ENCODE data around the gene ZKSCAN3. TPM values are rescaled to one million over a fixed set of nuclear protein-coding genes. Genes with fewer than 3 reads are reported as not detected.
A peak's percentile ranks its signal among the peaks of the same experiment; 100 is the strongest.
"Not testable (repeated sequence)": the region's sequence is repeated elsewhere in the genome, so short reads cannot be mapped to it uniquely, and the experiment has no call there.

ZKSCAN3 gene
- total RNA-seq, 1 experiment from 2014 or later: 4.1 TPM

DNA sequence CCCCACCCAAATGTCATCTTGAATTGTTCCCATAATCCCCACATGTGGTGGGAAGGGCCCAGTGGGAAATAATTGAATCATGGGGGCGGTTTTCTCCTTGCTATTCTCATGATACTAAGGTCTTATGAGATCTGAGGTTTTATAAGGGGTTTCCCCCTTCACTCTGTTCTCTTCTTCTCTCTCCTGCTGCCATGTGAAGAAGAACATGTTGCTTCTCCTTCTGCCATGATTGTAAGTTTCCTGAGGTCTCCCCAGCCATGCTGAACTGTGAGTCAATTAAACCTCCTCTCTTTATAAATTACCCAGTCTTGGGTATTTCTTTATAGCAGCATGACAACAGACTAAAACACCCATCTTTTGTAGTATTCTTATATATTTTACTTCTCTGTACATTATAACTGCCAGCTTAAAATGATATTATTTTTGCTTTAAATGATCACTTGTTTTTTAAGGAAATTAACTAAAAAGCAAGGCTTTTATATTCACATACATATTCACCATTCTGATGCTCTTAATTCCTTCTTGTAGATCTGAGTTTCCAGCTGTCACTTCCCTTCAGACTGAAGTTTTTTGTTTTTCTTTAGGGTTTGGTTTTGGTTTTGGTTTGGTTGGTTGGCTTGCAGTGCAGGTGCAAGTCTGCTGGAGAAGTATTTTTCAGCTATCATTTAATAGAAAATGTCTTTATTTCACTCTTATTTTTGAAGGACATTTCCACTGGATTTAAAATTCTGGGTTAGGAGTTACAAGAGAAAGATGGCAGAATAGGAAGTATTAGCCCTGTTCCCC, 9.2 kb upstream of the ZKSCAN3 start:
- DNase-seq (ENCODE audit: low spot score): no peak

- DNase-seq (ENCODE audit: low spot score): no peak
Observed at GRCh38 chr6:28343898-28344677, 5.7 kb upstream of the ZKSCAN3 start.

DNA sequence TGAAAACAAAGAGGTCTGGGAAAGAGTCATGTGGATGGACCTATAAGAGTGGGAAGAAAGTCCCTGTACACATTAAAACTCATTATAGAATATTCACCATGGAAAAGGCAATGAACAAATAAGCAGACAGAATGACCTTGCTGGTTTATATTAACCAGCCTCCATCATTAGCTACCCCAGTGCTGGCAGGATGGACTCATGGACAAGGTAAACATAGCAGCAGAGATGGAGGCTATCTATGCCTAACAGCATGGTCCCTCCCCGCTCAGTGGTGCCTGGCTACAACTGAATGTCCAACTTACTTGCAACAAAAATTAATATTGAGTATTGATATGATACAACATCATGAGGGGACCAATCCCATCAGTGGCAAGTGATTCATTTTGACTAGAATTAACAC, 4.5 kb upstream of the ZKSCAN3 start:
- DNase-seq (ENCODE audit: low spot score): no peak

DNA sequence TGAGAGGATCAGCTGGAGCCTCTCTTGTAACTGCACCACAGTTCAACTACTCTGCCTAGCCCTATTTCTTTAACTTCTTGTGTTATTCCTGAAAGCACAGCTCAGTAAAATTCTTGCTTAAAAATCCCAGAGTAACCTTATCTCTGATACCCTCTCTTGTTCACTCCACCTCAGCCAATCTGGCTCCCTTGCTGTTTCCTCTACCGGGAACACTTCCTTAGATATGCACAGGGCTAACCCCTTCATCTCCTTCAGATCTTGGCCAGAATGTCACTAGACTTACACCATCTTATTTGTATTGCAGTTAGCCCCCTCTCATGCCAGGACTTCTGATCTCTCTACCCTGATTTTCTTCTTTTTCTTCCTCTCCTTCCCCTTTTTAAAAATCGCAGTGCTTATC, 2.6 kb upstream of the ZKSCAN3 start:
- no peak for DNase-seq (ENCODE audit: low spot score)

GRCh38 chr6:28349344-28349891, 329 bp upstream of the ZKSCAN3 start:
- DNase-seq (ENCODE audit: low spot score): no peak

DNA sequence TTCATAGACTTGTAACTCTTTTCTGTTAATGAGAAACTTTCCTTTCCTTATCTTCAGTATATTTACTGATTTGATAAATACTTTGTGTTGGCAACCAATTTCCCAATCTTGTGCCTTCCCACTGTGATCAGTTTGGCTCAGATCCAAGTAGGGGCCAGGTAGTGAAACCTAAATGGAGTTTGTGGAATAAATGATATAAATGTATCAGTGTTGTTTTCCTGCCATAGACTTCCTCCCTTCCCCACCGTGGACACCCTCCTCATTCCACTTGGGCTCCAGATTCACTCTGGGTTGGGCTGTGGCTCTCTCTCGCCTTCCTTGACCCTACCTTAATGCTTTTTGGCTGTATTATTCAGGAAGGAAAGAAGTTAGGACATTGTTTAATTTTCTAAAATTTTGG, 1.3 kb downstream of the ZKSCAN3 start:
- DNase-seq (ENCODE audit: low spot score): peak; percentile 16

- DNase-seq (ENCODE audit: low spot score): no peak
Observed at GRCh38 chr6:28351493-28351925, 1.8 kb downstream of the ZKSCAN3 start.

- no peak for DNase-seq (ENCODE audit: low spot score)
Observed at GRCh38 chr6:28353356-28353755, 3.6 kb downstream of the ZKSCAN3 start.

- peak; percentile 92 for DNase-seq (ENCODE audit: low spot score)
Observed at GRCh38 chr6:28353981-28354676, 4.4 kb downstream of the ZKSCAN3 start.

- DNase-seq (ENCODE audit: low spot score): no peak
Observed at GRCh38 chr6:28354688-28355554, 5.2 kb downstream of the ZKSCAN3 start.

DNA sequence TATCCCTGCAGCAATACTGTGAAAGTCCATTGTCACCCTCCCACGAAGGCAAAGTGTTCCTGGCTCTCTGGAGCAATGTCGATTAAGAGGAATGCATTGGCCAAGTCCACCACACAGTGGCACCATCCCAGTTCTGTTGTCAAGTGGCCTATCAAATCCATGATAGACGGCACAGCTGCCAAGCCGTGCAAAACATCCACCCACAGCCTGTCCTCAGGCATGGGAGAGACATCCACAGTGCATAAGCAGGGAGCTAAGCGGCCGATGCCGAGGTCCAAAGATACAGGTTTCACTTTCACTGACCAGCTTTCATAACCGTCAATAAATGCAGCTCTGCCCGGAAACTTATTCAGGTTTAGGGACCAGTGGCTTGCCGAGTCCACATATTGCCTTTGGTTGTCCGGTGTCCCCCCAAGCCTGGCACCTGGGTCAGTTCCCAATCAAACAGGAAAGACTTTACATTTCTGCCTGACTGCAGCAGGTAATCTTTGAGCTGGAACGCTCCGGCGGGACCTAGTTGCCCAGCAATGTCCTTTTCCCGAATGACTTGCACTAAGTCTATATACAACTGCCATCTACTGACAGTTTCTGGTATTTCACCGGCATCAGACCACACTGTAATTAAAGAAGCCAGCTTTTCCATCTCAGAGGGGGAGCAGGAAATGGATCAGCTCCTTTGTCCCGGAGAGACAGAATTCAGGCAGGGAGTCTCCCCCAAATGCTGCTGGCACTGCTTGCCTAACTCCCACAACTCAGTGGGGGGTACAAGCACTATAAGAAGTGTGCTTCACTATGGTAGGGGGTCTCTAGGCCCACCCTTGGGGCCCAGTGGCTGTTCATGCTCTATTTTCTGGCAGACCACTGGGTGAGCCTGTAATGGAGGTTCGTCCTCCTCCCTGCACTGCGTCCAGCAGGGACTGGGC, 6.3 kb downstream of the ZKSCAN3 start:
- peak; percentile 94 for DNase-seq (ENCODE audit: low spot score)

DNA sequence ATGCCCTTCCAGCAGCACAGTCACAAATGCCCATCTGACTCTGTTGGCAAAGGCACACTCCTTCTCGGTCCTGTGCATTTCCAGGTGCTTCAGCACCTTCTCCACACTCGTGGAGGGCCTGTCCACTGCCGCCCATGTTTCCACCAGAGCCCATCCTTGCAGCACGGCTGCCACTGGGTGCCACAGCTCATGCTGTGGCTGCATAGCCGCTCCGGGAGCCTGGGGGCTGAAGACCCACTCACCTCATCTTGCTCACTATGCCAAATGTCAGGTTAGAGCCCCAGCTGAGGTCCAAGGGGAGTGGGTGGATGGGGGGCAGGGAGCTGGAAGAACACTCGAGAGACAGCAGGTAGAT, 6.9 kb downstream of the ZKSCAN3 start:
- DNase-seq (ENCODE audit: low spot score): no peak

DNA sequence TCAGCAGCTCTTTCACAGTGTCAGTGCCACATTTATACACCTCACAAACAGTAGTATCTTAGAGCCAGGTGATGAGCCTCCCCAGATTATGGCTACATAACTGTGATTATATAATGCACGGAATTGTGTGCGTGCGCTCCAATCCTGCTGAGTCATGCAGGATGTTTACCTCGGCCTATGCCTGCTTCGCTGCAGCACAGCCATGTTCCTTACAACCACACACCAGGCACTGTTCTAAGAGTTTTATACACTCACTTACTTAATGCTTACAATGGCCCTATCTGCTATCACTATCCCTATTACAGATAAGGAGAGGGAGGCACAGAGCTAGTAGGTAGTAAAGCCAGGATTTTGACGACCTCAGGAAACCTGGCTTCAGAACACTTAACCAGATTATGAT, 7.3 kb downstream of the ZKSCAN3 start:
- peak; percentile 75 for DNase-seq (ENCODE audit: low spot score)

GRCh38 chr6:28359562-28359961, 9.8 kb downstream of the ZKSCAN3 start:
- DNase-seq (ENCODE audit: low spot score): not testable (repeated sequence)

GRCh38 chr6:28360961-28361360, 11.2 kb downstream of the ZKSCAN3 start:
- DNase-seq (ENCODE audit: low spot score): no peak

GRCh38 chr6:28365590-28365989, 15.8 kb downstream of the ZKSCAN3 start:
- not testable (repeated sequence) for DNase-seq (ENCODE audit: low spot score)

DNA sequence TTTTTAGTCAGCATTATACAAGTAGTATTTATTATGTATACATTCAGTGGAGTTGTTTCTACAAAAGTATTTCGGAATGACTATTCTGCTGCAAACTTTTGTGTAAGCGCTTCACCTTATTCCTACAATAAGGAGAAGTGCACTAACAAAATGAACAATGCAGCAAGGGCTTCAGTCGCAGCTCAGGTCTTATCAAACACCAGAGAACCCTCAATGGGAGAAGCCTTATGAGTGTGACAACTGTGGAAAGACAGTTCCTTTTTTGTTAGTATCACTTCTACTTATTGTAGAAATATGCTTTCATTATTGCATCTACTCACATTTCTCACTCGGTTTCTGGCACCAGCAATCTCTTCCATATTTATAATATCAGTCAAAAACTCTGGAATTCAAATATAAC, 18.8 kb downstream of the ZKSCAN3 start:
- no peak for DNase-seq (ENCODE audit: low spot score)

DNA sequence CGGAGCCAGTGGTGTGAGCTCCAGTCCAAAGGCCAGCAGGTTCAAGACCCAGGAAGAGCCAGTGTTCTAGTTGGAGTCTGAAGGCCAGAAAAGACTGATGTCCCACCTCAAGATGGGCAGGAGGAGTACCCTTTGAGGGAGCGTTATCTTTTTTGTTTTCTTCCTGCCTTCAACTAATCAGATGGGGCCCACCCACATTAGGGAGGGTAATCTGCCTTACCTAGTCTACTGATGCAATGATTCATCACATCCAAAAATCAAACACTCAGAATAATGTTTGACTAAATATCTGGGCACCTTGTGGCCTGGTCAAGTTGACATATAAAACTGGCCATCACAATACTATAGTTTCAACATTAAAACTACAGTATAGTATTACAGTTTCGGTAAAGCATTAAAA, 19.7 kb downstream of the ZKSCAN3 start:
- DNase-seq (ENCODE audit: low spot score): no peak

- no peak for DNase-seq (ENCODE audit: low spot score)
Observed at GRCh38 chr6:28370440-28370839, 20.7 kb downstream of the ZKSCAN3 start.

DNA sequence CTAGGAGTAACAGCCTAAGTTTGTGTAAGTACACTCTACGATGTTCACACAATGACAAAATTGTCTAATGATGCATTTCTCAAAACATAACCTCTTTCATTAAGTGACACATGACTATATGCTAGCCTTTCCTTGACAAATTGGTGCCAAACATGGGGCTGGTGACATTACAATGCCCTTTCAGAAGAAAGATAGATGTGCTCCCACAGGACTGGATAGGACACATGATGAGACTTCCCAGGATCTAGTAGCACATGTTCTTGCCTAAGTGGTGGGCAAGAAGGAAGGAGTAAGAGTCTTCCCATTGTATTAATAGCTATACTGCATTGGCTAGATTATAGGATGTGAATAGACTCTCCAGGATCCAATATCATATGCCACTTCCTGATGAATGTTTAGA, 21.5 kb downstream of the ZKSCAN3 start:
- DNase-seq (ENCODE audit: low spot score): no peak

Data from H4 (cell line).